ENCODE data around the gene SLC39A9. TPM values are rescaled to one million over a fixed set of nuclear protein-coding genes. Genes with fewer than 3 reads are reported as not detected.

SLC39A9 gene, protein sequence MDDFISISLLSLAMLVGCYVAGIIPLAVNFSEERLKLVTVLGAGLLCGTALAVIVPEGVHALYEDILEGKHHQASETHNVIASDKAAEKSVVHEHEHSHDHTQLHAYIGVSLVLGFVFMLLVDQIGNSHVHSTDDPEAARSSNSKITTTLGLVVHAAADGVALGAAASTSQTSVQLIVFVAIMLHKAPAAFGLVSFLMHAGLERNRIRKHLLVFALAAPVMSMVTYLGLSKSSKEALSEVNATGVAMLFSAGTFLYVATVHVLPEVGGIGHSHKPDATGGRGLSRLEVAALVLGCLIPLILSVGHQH
- total RNA-seq (2022; extraction: Qiagen RNA extraction; ENCODE audit: low read depth): 35.5 to 45.8 TPM (median 42.5 TPM) in 5 replicates

DNA sequence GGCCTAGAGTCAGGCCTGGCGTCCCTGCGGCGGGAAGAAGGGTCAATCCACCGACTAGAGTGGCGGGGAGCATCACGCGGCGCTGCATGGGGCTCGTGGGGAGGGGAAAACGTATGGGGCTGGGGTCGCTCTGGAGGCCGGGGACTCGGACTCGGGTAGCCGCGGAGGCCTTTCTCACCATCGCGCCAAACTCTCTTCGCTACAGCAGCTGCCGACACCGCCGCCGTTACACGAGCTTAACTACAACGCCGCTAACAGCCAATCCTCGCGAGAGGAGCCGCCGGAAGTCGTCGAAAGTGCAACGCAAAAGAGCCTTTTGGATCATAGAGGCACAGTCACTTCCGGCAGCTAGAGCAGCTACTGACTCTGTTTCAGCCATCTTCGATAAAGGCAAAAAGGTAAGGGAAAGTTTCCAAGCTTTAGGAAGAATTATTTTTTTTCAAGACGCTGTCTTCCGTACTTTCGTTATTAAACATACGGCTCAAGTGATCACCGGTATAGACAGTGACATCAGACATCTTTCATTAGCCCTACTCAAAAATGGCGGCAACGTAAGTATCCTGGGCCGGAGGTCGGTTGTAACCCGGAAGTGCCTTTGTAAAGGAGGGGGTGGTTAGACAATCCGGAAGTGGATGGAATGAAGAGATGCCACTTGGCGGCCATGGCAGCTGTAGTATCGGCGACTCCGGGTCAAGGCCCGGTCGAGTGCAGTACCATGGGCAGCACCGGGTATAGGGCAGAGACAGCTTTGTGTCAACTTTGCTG is at the start of gene SLC39A9, which contains the start of gene ERH:
Gene SLC39A9, plus strand, starts transcription at position 640 of the 765 bp plus-strand sequence. CDS start 678 bp downstream, outside the sequence.
Gene ERH, minus strand, starts transcription at position 247 of the 765 bp plus-strand sequence. Its CDS starts 66 bp downstream, at position 181.

DNA sequence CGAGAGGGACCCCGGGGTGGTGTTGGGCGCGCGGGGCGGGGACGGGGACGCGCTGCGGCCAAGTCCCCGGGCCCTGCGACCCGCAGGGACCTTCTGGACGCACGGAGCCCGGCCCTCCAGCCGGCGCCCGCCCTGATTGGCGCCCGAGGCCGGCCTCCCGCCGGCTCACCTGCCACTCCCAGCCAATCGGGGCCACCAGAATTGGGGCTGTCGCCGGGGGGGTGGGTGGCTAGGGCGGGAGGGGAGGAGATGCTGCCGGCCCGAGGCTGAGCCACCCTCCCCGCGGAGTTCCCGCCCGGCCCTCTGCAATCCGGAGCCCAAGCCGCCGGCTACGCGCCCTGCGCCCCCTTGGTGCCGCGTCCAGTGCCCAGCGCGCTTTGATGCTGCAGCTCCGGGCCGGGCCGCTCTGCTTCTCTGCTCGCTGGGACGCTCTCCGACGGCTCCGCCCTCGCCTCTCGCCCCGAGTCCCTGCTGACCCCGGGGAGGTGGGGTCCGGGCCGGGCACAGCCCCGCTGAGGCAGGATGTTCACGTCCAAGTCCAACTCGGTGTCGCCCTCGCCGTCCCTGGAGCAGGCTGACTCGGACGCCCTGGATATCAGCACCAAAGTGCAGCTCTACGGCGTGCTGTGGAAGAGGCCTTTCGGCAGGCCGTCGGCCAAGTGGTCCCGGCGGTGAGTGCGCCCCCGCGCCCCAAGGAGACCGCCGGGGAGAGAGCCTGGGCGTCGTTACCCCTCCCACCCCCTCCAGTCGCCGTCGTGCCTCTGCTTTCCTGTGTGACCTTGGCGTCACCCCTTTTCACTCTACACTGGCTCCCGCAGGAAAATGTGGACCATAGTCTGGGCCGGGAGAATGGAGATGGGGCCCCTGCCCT is 86.2 kb downstream of the SLC39A9 start, which contains the start of gene PLEKHD1:
Gene PLEKHD1, plus strand, starts transcription at position 285 of the 871 bp plus-strand sequence. Its CDS starts 238 bp downstream, at position 523.

Other genes with a start within 250 kb of the SLC39A9 start
- gene DCAF5, start 245.6 kb upstream of the SLC39A9 start, total RNA-seq (2022; extraction: Qiagen RNA extraction; ENCODE audit: low read depth): 14.1 to 20.4 TPM (median 17.7 TPM) in 5 replicates
- gene EXD2, start 207.2 kb upstream of the SLC39A9 start, total RNA-seq (2022; extraction: Qiagen RNA extraction; ENCODE audit: low read depth): 12.2 to 13.4 TPM (median 12.7 TPM) in 5 replicates
- gene GALNT16, start 138.5 kb upstream of the SLC39A9 start, total RNA-seq (2022; extraction: Qiagen RNA extraction; ENCODE audit: low read depth): 2.5 to 3.8 TPM (median 3.6 TPM) in 5 replicates
- 327 to 361 TPM (median 329 TPM) in 5 replicates for gene ERH, start 393 bp upstream of the SLC39A9 start, total RNA-seq (2022; extraction: Qiagen RNA extraction; ENCODE audit: low read depth)
- 0.03 to 0.07 TPM (median 0.03 TPM) in 3 of 5 replicates, not detected in the others for gene PLEKHD1, start 86.0 kb downstream of the SLC39A9 start, total RNA-seq (2022; extraction: Qiagen RNA extraction; ENCODE audit: low read depth)
- 0.02 to 0.07 TPM (median 0.06 TPM) in 3 of 5 replicates, not detected in the others for gene CCDC177, start 176.2 kb downstream of the SLC39A9 start, total RNA-seq (2022; extraction: Qiagen RNA extraction; ENCODE audit: low read depth)
- 6.0 to 7.0 TPM (median 6.7 TPM) in 5 replicates for gene SUSD6, start 212.9 kb downstream of the SLC39A9 start, total RNA-seq (2022; extraction: Qiagen RNA extraction; ENCODE audit: low read depth)